Vagina (tissue), 2 donors: Measurements from ENCODE around the gene MYPN. TPM values are rescaled to one million over a fixed set of nuclear protein-coding genes. Genes with fewer than 3 reads are reported as not detected.
"Not testable (repeated sequence)": the region's sequence is repeated elsewhere in the genome, so short reads cannot be mapped to it uniquely, and the experiment has no call there.

Source experiments
- DNase-seq, 2 donors: peaks; one replicate each; pipeline ENCODE4 v3.0.0-alpha.2; 2017; ENCODE audit errors: extremely low spot score in 2 of 2
- H3K27ac ChIP-seq: fragments of 200-600 bp; sonication (generic); one replicate; pipeline ENCODE4 v1.5.1; 2019
- H3K27me3 ChIP-seq: fragments of 200-600 bp; sonication (generic); one replicate; pipeline ENCODE4 v1.5.1; 2019
- H3K36me3 ChIP-seq, 2 donors: fragments of 200-600 bp; sonication (generic); one replicate each; pipeline ENCODE4 v1.5.1; 2017 to 2019
- H3K4me1 ChIP-seq: fragments of 200-600 bp; sonication (generic); one replicate; pipeline ENCODE4 v1.5.1; 2019
- H3K4me3 ChIP-seq, 2 donors: fragments of 200-600 bp; sonication (generic); 1 replicate in 1 of 2; 2 replicates in 1 of 2; pipeline ENCODE4 v1.5.1; 2016 to 2019
- H3K9me3 ChIP-seq: fragments of 200-600 bp; sonication (generic); one replicate; pipeline ENCODE4 v1.5.1; 2019
- CTCF ChIP-seq, 3 experiments: fragments of 450-650 bp in 2 of 3; fragments of 200-600 bp in 1 of 3; sonication (generic) in 1 of 3; IDR thresholded peaks; one replicate each; pipeline ENCODE4 v1.5.1; 2017 to 2019; ENCODE audit warnings: antibody characterized with exemption in 3 of 3, mild to moderate bottlenecking in 2 of 3, moderate library complexity in 2 of 3
- POLR2A ChIP-seq, 2 donors: fragments of 450-650 bp; IDR thresholded peaks; one replicate each; pipeline ENCODE4 v1.6.1; 2017; ENCODE audit warnings: antibody characterized with exemption in 2 of 2, mild to moderate bottlenecking in 2 of 2, moderate library complexity in 2 of 2
- POLR2AphosphoS5 ChIP-seq, 2 donors: sonication (generic); formaldehyde crosslinking; IDR thresholded peaks; one replicate each; pipeline ENCODE4 v1.9.0; 2017; ENCODE audit warnings: antibody characterized with exemption in 2 of 2, mild to moderate bottlenecking in 2 of 2, low read depth in 1 of 2; ENCODE audit not compliant: insufficient read depth in 1 of 2
- intact Hi-C: fragments of 100-400 bp; cut with DNase I; formaldehyde crosslinking; loops from one replicate; pipeline ENCODE4 v1.15.1; 2023
- total RNA-seq: library from RNA; depleted of rRNA; stranded (reverse); fragments of >200 nt; gene quantifications from one replicate; pipeline ENCODE4 v1.2.3, GENCODE V29; 2016

The MYPN gene
- total RNA-seq, 1 donor from 2014 or later, result not detected

GRCh38 chr10:68184546-68184945 is 75.3 kb downstream of the MYPN start:
- Histone ChIP-seq H3K27me3 (no peaks in the 10 kb centered on the region), H3K4me1 (no peaks in the 10 kb centered on the region), H3K36me3 (no peaks in the 10 kb centered on the region), H3K27ac (no peak overlapping the region), H3K9me3 (no peaks in the 10 kb centered on the region), H3K4me3 (no peak overlapping the region)
- TF ChIP-seq POLR2AphosphoS5 (IDR thresholded peaks at IDR 0.05; ENCODE audit: insufficient read depth in 1 of 2, low read depth in 1 of 2) (no peak), POLR2A (IDR thresholded peaks at IDR 0.05) (no peak), CTCF (IDR thresholded peaks at IDR 0.05) (no peak)
- intact Hi-C loops, result no loop called here
- no peak for DNase-seq

GRCh38 chr10:68185085-68185484 is 75.8 kb downstream of the MYPN start:
- Histone ChIP-seq H3K4me3 (no peak overlapping the region), H3K36me3 (no peaks in the 10 kb centered on the region), H3K4me1 (no peaks in the 10 kb centered on the region), H3K27me3 (no peaks in the 10 kb centered on the region), H3K9me3 (no peaks in the 10 kb centered on the region), H3K27ac (no peak overlapping the region)
- TF ChIP-seq CTCF (IDR thresholded peaks at IDR 0.05), result no peak
- no peak for TF ChIP-seq POLR2A (IDR thresholded peaks at IDR 0.05)
- TF ChIP-seq POLR2AphosphoS5 (IDR thresholded peaks at IDR 0.05; ENCODE audit: insufficient read depth in 1 of 2, low read depth in 1 of 2), result no peak
- DNase-seq, result no peak
- intact Hi-C loops, result no loop called here

- Histone ChIP-seq H3K9me3 (no peaks in the 10 kb centered on the region), H3K27ac (no peak overlapping the region), H3K36me3 (no peaks in the 10 kb centered on the region), H3K4me1 (no peaks in the 10 kb centered on the region), H3K27me3 (no peaks in the 10 kb centered on the region), H3K4me3 (no peak overlapping the region)
- no peak for DNase-seq
- intact Hi-C loops, result no loop called here
- TF ChIP-seq POLR2AphosphoS5 (IDR thresholded peaks at IDR 0.05; ENCODE audit: insufficient read depth in 1 of 2, low read depth in 1 of 2) (no peak), CTCF (IDR thresholded peaks at IDR 0.05) (no peak), POLR2A (IDR thresholded peaks at IDR 0.05) (no peak)
Observed at GRCh38 chr10:68188835-68189234, 79.5 kb downstream of the MYPN start.

GRCh38 chr10:68192113-68192512 is 82.8 kb downstream of the MYPN start:
- DNase-seq, result no peak
- TF ChIP-seq POLR2AphosphoS5 (IDR thresholded peaks at IDR 0.05; ENCODE audit: insufficient read depth in 1 of 2, low read depth in 1 of 2) (no peak), CTCF (IDR thresholded peaks at IDR 0.05) (no peak), POLR2A (IDR thresholded peaks at IDR 0.05) (no peak)
- intact Hi-C loops, result no loop called here
- Histone ChIP-seq H3K27ac (no peak overlapping the region), H3K9me3 (no peaks in the 10 kb centered on the region), H3K36me3 (no peaks in the 10 kb centered on the region), H3K27me3 (no peaks in the 10 kb centered on the region), H3K4me3 (no peak overlapping the region), H3K4me1 (no peaks in the 10 kb centered on the region)

GRCh38 chr10:68194290-68194689 is 85.0 kb downstream of the MYPN start:
- H3K27ac ChIP-seq, result no peak overlapping the region
- H3K9me3 ChIP-seq, result no peaks in the 10 kb centered on the region
- no peak overlapping the region for H3K4me3 ChIP-seq
- no peaks in the 10 kb centered on the region for H3K4me1 ChIP-seq
- TF ChIP-seq POLR2A (IDR thresholded peaks at IDR 0.05), result no peak
- TF ChIP-seq CTCF (IDR thresholded peaks at IDR 0.05), result no peak
- TF ChIP-seq POLR2AphosphoS5 (IDR thresholded peaks at IDR 0.05; ENCODE audit: insufficient read depth in 1 of 2, low read depth in 1 of 2), result no peak
- intact Hi-C loops, result no loop called here
- no peak for DNase-seq
- no peaks in the 10 kb centered on the region for H3K36me3 ChIP-seq
- H3K27me3 ChIP-seq, result no peaks in the 10 kb centered on the region

GRCh38 chr10:68195776-68196175 is 86.5 kb downstream of the MYPN start:
- H3K4me3 ChIP-seq, DNase-seq, H3K4me1 ChIP-seq, H3K27ac ChIP-seq, intact Hi-C loops, H3K27me3 ChIP-seq, H3K36me3 ChIP-seq, H3K9me3 ChIP-seq: not testable (repeated sequence)
